VCaP (cell line): Measurements from ENCODE around the gene SCN2A.

ENCODE experiments used
- H3K27ac ChIP-seq: fragments of 450-650 bp; 2 replicates; pipeline ENCODE4 v1.5.1; 2017
- TF ChIP-seq, protein P1 (sequence below): fragments of 450-650 bp; conservative IDR thresholded peaks from 2 replicates; pipeline ENCODE4 v1.5.1; 2017; ENCODE audit warnings: mild to moderate bottlenecking, moderate library complexity

The SCN2A gene

DNA sequence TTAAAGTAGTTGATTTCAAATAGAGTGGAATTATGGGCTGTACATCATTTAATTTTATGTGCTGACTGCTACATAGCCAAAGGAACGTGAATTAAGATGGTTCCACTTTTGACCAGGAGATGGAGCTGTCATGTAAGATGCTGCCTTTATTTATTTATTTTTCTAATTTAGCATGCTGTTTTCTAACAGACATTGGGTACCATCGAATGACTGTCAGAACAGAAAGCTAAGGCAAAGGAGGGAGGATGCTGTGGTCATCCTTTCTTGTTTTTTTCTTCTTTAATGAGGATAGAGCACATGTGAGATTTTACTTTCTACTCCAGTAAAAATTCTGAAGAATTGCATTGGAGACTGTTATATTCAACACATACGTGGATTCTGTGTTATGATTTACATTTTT, at the start of gene SCN2A:
Gene SCN2A (plus strand): TSS at position 185 of the 400 bp plus-strand sequence. CDS start 56,410 bp downstream, outside the sequence.
- TF ChIP-seq, protein P1, sequence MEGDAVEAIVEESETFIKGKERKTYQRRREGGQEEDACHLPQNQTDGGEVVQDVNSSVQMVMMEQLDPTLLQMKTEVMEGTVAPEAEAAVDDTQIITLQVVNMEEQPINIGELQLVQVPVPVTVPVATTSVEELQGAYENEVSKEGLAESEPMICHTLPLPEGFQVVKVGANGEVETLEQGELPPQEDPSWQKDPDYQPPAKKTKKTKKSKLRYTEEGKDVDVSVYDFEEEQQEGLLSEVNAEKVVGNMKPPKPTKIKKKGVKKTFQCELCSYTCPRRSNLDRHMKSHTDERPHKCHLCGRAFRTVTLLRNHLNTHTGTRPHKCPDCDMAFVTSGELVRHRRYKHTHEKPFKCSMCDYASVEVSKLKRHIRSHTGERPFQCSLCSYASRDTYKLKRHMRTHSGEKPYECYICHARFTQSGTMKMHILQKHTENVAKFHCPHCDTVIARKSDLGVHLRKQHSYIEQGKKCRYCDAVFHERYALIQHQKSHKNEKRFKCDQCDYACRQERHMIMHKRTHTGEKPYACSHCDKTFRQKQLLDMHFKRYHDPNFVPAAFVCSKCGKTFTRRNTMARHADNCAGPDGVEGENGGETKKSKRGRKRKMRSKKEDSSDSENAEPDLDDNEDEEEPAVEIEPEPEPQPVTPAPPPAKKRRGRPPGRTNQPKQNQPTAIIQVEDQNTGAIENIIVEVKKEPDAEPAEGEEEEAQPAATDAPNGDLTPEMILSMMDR, result peak; percentile 90
- H3K27ac ChIP-seq, result no peak within 1 kb of the TSS

DNA sequence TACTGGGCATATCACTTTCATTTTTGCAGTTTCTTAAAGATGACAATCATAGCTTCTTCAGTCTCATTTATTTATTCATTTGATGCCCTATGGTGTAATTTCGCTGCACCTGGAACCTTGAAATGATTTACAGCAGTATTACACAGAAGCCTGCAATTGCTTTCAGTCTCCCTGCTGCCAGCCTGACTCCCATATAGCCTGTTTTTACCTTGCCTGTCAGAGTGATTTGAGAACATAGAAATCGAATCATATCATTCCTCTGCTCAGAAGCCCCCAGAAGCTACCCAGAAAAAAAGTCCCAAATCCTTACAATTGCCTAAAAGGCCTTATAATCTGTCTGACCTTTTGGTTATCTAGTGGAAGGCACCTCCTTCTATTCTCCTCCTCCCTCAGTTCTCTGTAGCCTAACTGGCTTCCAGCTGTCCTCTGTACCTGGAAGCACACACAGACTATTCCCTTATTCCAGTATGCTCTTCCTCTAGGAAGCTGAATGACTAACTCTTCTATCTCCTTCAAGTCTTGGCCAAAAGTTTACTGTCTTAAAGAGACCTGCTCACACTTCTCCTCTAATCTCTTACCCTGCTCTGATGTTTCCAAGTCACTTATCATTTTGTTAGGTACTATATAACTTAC, 48.0 kb upstream of the SCN2A start:
- H3K27ac ChIP-seq, result no peak overlapping the region
- TF ChIP-seq, protein P1, result no peak

DNA sequence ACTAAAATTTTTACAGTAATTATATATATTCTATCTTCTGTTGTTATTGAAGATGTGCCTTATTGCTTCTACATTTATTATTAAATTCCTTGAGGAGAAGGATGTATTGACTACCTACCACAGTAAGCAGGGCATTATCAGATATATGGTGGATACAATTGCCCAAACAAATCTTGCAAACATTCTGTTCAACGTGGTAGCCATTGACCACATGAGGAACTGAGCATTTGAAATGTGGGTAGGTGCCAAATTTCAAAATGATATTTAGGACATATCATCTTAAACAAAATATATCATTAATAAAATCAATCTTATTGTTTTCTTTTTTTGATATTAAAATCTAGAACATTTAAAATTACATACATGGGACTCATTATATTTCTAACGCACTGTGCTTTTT, 46.5 kb upstream of the SCN2A start:
- no peak overlapping the region for H3K27ac ChIP-seq
- TF ChIP-seq, protein P1, result no peak

DNA sequence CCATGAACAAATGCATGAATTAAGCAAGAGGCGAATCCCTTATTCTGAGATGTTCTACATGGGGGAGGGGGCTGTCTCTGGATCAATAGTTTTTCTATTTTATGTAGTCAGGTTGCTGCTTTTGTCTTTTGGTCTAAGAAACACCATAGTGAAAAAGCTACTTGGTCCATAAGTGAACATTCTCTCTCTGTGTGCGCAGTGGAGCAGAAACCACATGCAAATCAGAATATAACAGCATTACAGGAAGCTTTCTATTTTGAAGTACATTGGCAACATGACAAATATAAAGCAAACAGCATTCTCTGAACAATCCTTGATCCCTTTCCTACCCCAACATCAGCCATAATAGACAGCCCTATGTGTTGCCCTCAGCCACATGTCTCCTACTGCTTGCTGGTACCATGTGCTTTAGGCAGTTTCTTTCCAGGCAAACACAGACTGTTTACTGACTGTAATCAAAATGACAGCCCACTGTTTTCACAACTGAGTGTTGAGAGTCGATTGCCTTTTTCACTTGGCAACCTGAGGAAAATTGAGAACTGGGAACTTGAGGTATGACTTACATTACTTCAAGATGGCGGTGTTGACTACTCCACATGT, 45.9 kb upstream of the SCN2A start:
- TF ChIP-seq, protein P1, result no peak
- H3K27ac ChIP-seq, result no peak overlapping the region

DNA sequence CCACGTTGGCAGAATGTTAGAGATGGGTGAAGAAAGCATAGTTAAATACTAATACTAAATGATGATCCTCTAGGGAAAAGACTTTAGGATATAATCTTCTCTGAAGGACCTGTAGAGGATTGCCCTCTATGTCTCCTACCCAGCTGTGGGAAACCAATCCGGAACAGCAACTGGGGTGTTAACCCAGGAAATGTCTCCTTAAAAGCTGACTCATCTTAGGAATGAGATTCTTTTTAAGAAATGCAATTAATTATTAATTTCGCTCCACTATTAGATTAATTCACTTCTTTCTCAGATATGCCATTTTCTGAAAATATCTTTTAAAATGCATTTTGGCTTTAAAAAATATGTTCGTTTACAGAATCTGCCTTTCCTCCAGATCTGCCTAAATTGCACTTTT, 42.8 kb upstream of the SCN2A start:
- TF ChIP-seq, protein P1, result no peak
- no peak overlapping the region for H3K27ac ChIP-seq

DNA sequence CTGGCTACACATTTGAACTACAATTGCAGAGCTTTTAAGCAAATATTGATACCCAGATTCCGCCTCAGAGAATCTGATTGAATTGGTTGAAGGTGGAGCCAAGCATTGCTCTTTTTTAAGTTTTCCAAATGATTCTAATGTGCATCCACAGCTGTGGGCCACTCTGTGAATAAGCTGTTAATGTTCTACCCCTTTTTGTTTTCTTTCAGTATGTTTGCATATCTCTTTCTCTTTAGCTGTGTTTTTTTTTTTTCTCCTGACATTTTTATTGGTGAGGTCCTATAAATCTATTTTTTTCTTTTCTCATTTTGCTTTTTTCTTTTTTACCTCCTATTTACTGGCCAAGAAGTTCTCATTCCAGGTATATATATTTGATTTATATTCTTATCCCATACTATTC, 41.9 kb upstream of the SCN2A start:
- TF ChIP-seq, protein P1, result no peak
- H3K27ac ChIP-seq, result no peak overlapping the region

DNA sequence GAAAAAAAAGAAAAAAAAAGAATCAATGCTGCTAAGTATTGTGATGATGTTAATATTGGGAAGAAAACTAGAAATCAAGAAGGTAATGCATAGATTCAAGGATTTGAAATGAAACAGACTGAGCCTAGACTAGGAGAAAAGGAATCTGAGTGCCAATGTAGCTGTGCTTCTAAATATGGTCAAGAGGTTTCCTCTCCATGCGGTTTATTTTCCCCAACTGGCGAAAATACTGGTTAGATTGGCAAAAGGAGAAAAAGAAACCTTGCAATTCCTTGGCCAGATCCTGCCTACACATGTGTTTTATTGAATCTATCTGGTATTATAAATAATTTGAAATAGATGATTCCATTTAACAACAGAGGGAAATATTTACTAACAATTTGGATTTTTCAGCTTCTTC, 41.0 kb upstream of the SCN2A start:
- no peak overlapping the region for H3K27ac ChIP-seq
- TF ChIP-seq, protein P1, result no peak
